IMR-90 (cell line): ENCODE data around the gene ZNF341. TPM values are rescaled to one million over a fixed set of nuclear protein-coding genes. Genes with fewer than 3 reads are reported as not detected.

Source experiments
- ATAC-seq: fragments of 200-7000 bp; cut with Tn5 transposase; 2 replicates; pipeline ENCODE4 v1.9.1; 2020; ENCODE audit warnings: low read depth, mild to moderate bottlenecking, moderate library complexity
- BruUV-seq: library from RNA; stranded (reverse); fragments of 400-500 nt; replicated peaks from 2 replicates; lab custom pipeline; 2021; lab: Mats Ljungman, UMichigan
- CTCF ChIA-PET: fragments of 300-600 bp; formaldehyde crosslinking; extraction: SDS; loops from one replicate; lab custom pipeline; 2021; ENCODE audit warnings: antibody characterized with exemption; lab: Yijun Ruan, JAX
- POLR2A ChIA-PET: fragments of 300-600 bp; sonication (Branson Sonifier 250); formaldehyde crosslinking; loops from one replicate; lab custom pipeline; 2022; ENCODE audit warnings: antibody characterized with exemption; ENCODE audit not compliant: unreplicated experiment; lab: Charles Lee
- DNase-seq: peaks from one replicate; pipeline ENCODE4 v3.0.0; 2013
- H2AFZ ChIP-seq: replicated peaks from 2 replicates; pipeline ENCODE3; 2013; ENCODE audit warnings: low read length, mild to moderate bottlenecking; ENCODE audit not compliant: poor library complexity
- H2AK5ac ChIP-seq: 2 replicates; pipeline ENCODE4 v1.6.1; 2013; ENCODE audit warnings: low read depth, low read length, inconsistent platforms
- H2AK9ac ChIP-seq: replicated peaks from 2 replicates; pipeline ENCODE3; 2013; ENCODE audit warnings: mild to moderate bottlenecking, low read depth, low read length, moderate library complexity; ENCODE audit not compliant: poor library complexity
- H2BK120ac ChIP-seq: 2 replicates; pipeline ENCODE4 v1.6.1; 2013; ENCODE audit warnings: low read depth, low read length, inconsistent platforms
- H2BK15ac ChIP-seq: 3 replicates; pipeline ENCODE4 v1.6.1; 2013; ENCODE audit warnings: low read depth, low read length, inconsistent platforms
- H2BK20ac ChIP-seq: 2 replicates; pipeline ENCODE4 v1.6.1; 2013; ENCODE audit warnings: low read depth, mild to moderate bottlenecking, inconsistent platforms, low read length, moderate library complexity
- H2BK5ac ChIP-seq: 2 replicates; pipeline ENCODE4 v1.6.1; 2013; ENCODE audit warnings: mild to moderate bottlenecking, low read depth, low read length, inconsistent platforms; ENCODE audit not compliant: poor library complexity, severe bottlenecking
- H3K14ac ChIP-seq: replicated peaks from 2 replicates; pipeline ENCODE4 v1.6.1; 2013; ENCODE audit warnings: low read depth, low read length, inconsistent platforms
- H3K18ac ChIP-seq: 2 replicates; pipeline ENCODE4 v1.6.1; 2013; ENCODE audit warnings: low read depth, low read length, control low read depth
- H3K23ac ChIP-seq: 2 replicates; pipeline ENCODE4 v1.6.1; 2013; ENCODE audit warnings: low read depth, low read length, inconsistent platforms
- H3K27ac ChIP-seq: 2 replicates; pipeline ENCODE4 v1.5.1; 2013; ENCODE audit warnings: mild to moderate bottlenecking, control low read depth, low read length; ENCODE audit not compliant: insufficient read depth
- H3K27me3 ChIP-seq: 2 replicates; pipeline ENCODE4 v1.6.1; 2013; ENCODE audit warnings: low read length; ENCODE audit not compliant: control insufficient read depth, insufficient read depth
- H3K36me3 ChIP-seq: 2 replicates; pipeline ENCODE4 v1.6.1; 2013; ENCODE audit warnings: low read length, mixed read lengths; ENCODE audit not compliant: control insufficient read depth, insufficient read depth
- H3K4ac ChIP-seq: 2 replicates; pipeline ENCODE4 v1.6.1; 2013; ENCODE audit warnings: low read depth, low read length, inconsistent platforms
- H3K4me1 ChIP-seq: 2 replicates; pipeline ENCODE4 v1.6.1; 2013; ENCODE audit warnings: low read length, mixed read lengths; ENCODE audit not compliant: control insufficient read depth, insufficient read depth
- H3K4me2 ChIP-seq: 2 replicates; pipeline ENCODE4 v1.6.1; 2013; ENCODE audit warnings: low read depth, mild to moderate bottlenecking, control low read depth, low read length, moderate library complexity
- H3K4me3 ChIP-seq: 2 replicates; pipeline ENCODE4 v1.5.1; 2013; ENCODE audit warnings: low read depth, mild to moderate bottlenecking, control low read depth, low read length, moderate library complexity; ENCODE audit not compliant: insufficient read depth
- H3K56ac ChIP-seq: 2 replicates; pipeline ENCODE4 v1.6.1; 2013; ENCODE audit warnings: low read length, inconsistent platforms; ENCODE audit not compliant: insufficient read depth; ENCODE audit errors: extremely low read depth
- H3K79me1 ChIP-seq, 2 experiments: 2 replicates each; pipeline ENCODE4 v1.6.1; 2013; ENCODE audit warnings: low read length in 2 of 2, inconsistent platforms in 1 of 2, low read depth in 1 of 2
- H3K9ac ChIP-seq: 2 replicates; pipeline ENCODE4 v1.6.1; 2013; ENCODE audit warnings: low read depth, low read length, control low read depth
- H3K9me1 ChIP-seq: 2 replicates; pipeline ENCODE4 v1.6.1; 2013; ENCODE audit warnings: low read length, inconsistent platforms; ENCODE audit not compliant: insufficient read depth
- H3K9me3 ChIP-seq: 2 replicates; pipeline ENCODE4 v1.6.1; 2013; ENCODE audit warnings: low read length; ENCODE audit not compliant: control insufficient read depth, insufficient read depth
- H4K20me1 ChIP-seq: 2 replicates; pipeline ENCODE4 v1.6.1; 2013; ENCODE audit warnings: low read length, inconsistent platforms; ENCODE audit not compliant: insufficient read depth
- H4K5ac ChIP-seq: 2 replicates; pipeline ENCODE4 v1.6.1; 2013; ENCODE audit warnings: mild to moderate bottlenecking, low read depth, low read length, control low read depth
- H4K8ac ChIP-seq, 2 experiments: 2 replicates each; pipeline ENCODE4 v1.6.1; 2013; ENCODE audit warnings: low read depth in 2 of 2, low read length in 2 of 2, control low read depth in 1 of 2, inconsistent platforms in 1 of 2
- H4K91ac ChIP-seq: 2 replicates; pipeline ENCODE4 v1.6.1; 2013; ENCODE audit warnings: low read depth, low read length, inconsistent platforms; ENCODE audit not compliant: insufficient read depth
- BHLHE40 ChIP-seq: fragments of 150-350 bp; IDR thresholded peaks from 2 replicates; pipeline ENCODE4 v1.6.1; 2016; ENCODE audit warnings: mild to moderate bottlenecking, low read depth, low read length
- CEBPB ChIP-seq: IDR thresholded peaks from 2 replicates; pipeline ENCODE4 v1.6.1; 2012; ENCODE audit warnings: low read depth, low read length, improper control_type of control experiment
- CHD1 ChIP-seq: IDR thresholded peaks from 2 replicates; pipeline ENCODE4 v1.6.1; 2012; ENCODE audit warnings: low read depth, low read length, improper control_type of control experiment
- ELK1 ChIP-seq: fragments of 150-350 bp; IDR thresholded peaks from 2 replicates; pipeline ENCODE4 v1.6.1; 2016; ENCODE audit warnings: low read depth, mild to moderate bottlenecking, low read length, moderate library complexity, borderline replicate concordance
- FOS ChIP-seq: fragments of 150-350 bp; IDR thresholded peaks from 2 replicates; pipeline ENCODE4 v1.6.1; 2016; ENCODE audit warnings: low read depth, low read length
- MAFK ChIP-seq: IDR thresholded peaks from 2 replicates; pipeline ENCODE4 v1.6.1; 2012; ENCODE audit warnings: low read depth, low read length, improper control_type of control experiment
- MAZ ChIP-seq: IDR thresholded peaks from 2 replicates; pipeline ENCODE4 v1.6.1; 2012; ENCODE audit warnings: low read depth, mild to moderate bottlenecking, low read length, improper control_type of control experiment, moderate library complexity, borderline replicate concordance
- MXI1 ChIP-seq: IDR thresholded peaks from 2 replicates; pipeline ENCODE4 v1.6.1; 2012; ENCODE audit warnings: low read depth, mild to moderate bottlenecking, low read length, moderate library complexity, borderline replicate concordance
- NFE2L2 ChIP-seq: fragments of 150-350 bp; IDR thresholded peaks from 2 replicates; pipeline ENCODE4 v1.6.1; 2016; ENCODE audit warnings: low read depth, mild to moderate bottlenecking, low read length
- POLR2A ChIP-seq: IDR thresholded peaks from 2 replicates; pipeline ENCODE4 v1.6.1; 2012; ENCODE audit warnings: mild to moderate bottlenecking, low read depth, low read length
- RAD21 ChIP-seq: IDR thresholded peaks from 2 replicates; pipeline ENCODE4 v1.6.1; 2012; ENCODE audit warnings: low read length, improper control_type of control experiment
- RCOR1 ChIP-seq: IDR thresholded peaks from 2 replicates; pipeline ENCODE4 v1.6.1; 2012; ENCODE audit warnings: mild to moderate bottlenecking, low read length, improper control_type of control experiment; ENCODE audit not compliant: insufficient replicate concordance
- RFX5 ChIP-seq: IDR thresholded peaks from 2 replicates; pipeline ENCODE4 v1.8.0; 2012; ENCODE audit warnings: low read depth, mild to moderate bottlenecking, low read length, moderate library complexity
- SMC3 ChIP-seq: fragments of 150-350 bp; IDR thresholded peaks from 2 replicates; pipeline ENCODE4 v1.6.1; 2016; ENCODE audit warnings: low read depth, mild to moderate bottlenecking, antibody characterized with exemption, low read length, moderate library complexity
- USF2 ChIP-seq: fragments of 150-350 bp; IDR thresholded peaks from 2 replicates; pipeline ENCODE4 v1.6.1; 2017; ENCODE audit warnings: mild to moderate bottlenecking, antibody characterized with exemption, low read length, low read depth
- WGBS, 2 experiments: methylation state at CpG; one replicate each; pipeline versions ENCODE4 v1.1.5 to v1.1.7; 2013; ENCODE audit warnings: missing lambda C conversion rate in 2 of 2; ENCODE audit not compliant: insufficient read length in 1 of 2; ENCODE audit errors: extremely low coverage in 2 of 2; 5-methylcytosine and 5-hydroxymethylcytosine counted together
- dilution Hi-C: fragments of 300-500 bp; cut with HindIII; formaldehyde crosslinking; loops from one replicate; pipeline ENCODE4 v1.14.3; 2018; ENCODE audit warnings: low sequenced_read_pairs; ENCODE audit not compliant: unreplicated experiment
- in situ Hi-C: fragments of 300-500 bp; cut with MboI; formaldehyde crosslinking; loops from 3 replicates; pipeline ENCODE4 v1.14.3; 2019; ENCODE audit warnings: low sequenced_read_pairs, inconsistent platforms, mixed read lengths
- intact Hi-C: fragments of 100-400 bp; cut with micrococcal nuclease; formaldehyde crosslinking; loops from 2 replicates; pipeline ENCODE4 v1.10.0; 2022
- polyA plus RNA-seq, 3 experiments: library from polyadenylated mRNA; depleted of rRNA; stranded (reverse); fragments of >200 nt; gene quantifications; 2 replicates each; pipeline ENCODE4 v1.2.3, GENCODE V29; 2012; ENCODE audit warnings: low replicate concordance in 1 of 3
- total RNA-seq: library from RNA; depleted of rRNA; stranded (reverse); fragments of >200 nt; gene quantifications from 2 replicates; pipeline ENCODE4 v1.2.3, GENCODE V29; 2012
- TF ChIP-seq, protein P1 (sequence below): conservative IDR thresholded peaks from 2 replicates; pipeline ENCODE4 v1.5.1; 2012; ENCODE audit warnings: mild to moderate bottlenecking, low read depth, low read length, improper control_type of control experiment

The ZNF341 gene
- total and polyA plus RNA-seq, 2 of the 4 experiments (the other 2 are of a cell fraction), result 1.1 to 3.4 TPM

DNA sequence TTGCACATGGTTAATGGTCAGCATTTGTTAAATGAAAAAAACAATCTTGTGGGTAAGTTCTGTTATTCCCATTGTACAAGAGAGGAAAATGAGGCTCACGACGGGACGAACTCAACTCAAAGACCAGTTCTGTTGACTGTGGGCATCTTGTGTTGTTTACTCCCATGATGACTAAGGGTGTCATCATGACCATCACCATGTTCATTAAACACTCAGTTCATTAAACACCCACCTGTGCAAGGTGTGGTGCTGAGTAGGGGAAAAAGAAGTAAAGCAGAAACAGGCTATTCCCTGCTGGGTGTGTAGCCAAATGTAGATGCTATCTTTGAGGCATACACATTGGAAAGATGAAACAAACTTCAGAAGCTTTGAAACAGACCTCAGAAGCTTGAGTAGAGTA is 83.9 kb downstream of the ZNF341 start:
- CTCF ChIA-PET, result no interaction called here
- BruUV-seq, result no TSS peak
- peaks cover 36 to 86% of the 10 kb centered on the region in 2 experiments for H3K79me1 ChIP-seq

More for the DNA sequence above, 83.9 kb downstream of the ZNF341 start:
- H2BK5ac ChIP-seq, result no peak overlapping the region
- no peak overlapping the region; the same call in 1 of the 2 replicates for H3K23ac ChIP-seq
- H4K91ac ChIP-seq, result no peak overlapping the region
- TF ChIP-seq BHLHE40, result no peak
- no peak for TF ChIP-seq POLR2A
- no peak for TF ChIP-seq CEBPB
- TF ChIP-seq, protein P1, sequence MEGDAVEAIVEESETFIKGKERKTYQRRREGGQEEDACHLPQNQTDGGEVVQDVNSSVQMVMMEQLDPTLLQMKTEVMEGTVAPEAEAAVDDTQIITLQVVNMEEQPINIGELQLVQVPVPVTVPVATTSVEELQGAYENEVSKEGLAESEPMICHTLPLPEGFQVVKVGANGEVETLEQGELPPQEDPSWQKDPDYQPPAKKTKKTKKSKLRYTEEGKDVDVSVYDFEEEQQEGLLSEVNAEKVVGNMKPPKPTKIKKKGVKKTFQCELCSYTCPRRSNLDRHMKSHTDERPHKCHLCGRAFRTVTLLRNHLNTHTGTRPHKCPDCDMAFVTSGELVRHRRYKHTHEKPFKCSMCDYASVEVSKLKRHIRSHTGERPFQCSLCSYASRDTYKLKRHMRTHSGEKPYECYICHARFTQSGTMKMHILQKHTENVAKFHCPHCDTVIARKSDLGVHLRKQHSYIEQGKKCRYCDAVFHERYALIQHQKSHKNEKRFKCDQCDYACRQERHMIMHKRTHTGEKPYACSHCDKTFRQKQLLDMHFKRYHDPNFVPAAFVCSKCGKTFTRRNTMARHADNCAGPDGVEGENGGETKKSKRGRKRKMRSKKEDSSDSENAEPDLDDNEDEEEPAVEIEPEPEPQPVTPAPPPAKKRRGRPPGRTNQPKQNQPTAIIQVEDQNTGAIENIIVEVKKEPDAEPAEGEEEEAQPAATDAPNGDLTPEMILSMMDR, result no peak
- TF ChIP-seq NFE2L2, result no peak
- TF ChIP-seq MAZ, result no peak
- no peak for TF ChIP-seq MXI1
- no peak for TF ChIP-seq CHD1
- no peak for TF ChIP-seq MAFK
- TF ChIP-seq USF2, result no peak
- TF ChIP-seq RFX5, result no peak
- TF ChIP-seq SMC3, result no peak
- no peak for TF ChIP-seq RCOR1
- no peak for TF ChIP-seq RAD21
- no peak for TF ChIP-seq ELK1
- TF ChIP-seq FOS, result no peak
- no peak overlapping the region for H3K18ac ChIP-seq
- no peak overlapping the region for H3K4me2 ChIP-seq
- no peak overlapping the region for H2AK5ac ChIP-seq
- H4K5ac ChIP-seq, result no peak overlapping the region
- H4K20me1 ChIP-seq, result peaks cover 88% of the 10 kb centered on the region
- H3K4ac ChIP-seq, result no peak overlapping the region
- no peaks in the 10 kb centered on the region for H3K27me3 ChIP-seq
- H3K14ac ChIP-seq, result no peak overlapping the region
- H3K4me3 ChIP-seq, result no peak overlapping the region
- H3K36me3 ChIP-seq, result peaks cover 3% of the 10 kb centered on the region
- H2AFZ ChIP-seq, result no peak overlapping the region
- dilution Hi-C loops (no loop called here), intact Hi-C loops (loop anchor here (10.0 kb wide), 1 partner anchor 151 kb away; the partner anchor contains the start of genes ACTL10 and C20orf144), in situ Hi-C loops (no loop called here)
- H2BK20ac ChIP-seq, result no peak overlapping the region
- H2BK120ac ChIP-seq, result no peak overlapping the region
- no peak for DNase-seq
- peaks cover 9% of the 10 kb centered on the region for H3K4me1 ChIP-seq
- WGBS, 2 experiments, result 90% methylated on average over 2 of the region's 3 CpGs; no CpG with 5 or more reads in 1 of the 2 experiments
- H3K27ac ChIP-seq, result no peak overlapping the region
- H3K9ac ChIP-seq, result no peak overlapping the region
- peaks cover 37% of the 10 kb centered on the region for H3K9me1 ChIP-seq
- POLR2A ChIA-PET, result no interaction called here
- no peak for ATAC-seq
- no peak overlapping the region for H2BK15ac ChIP-seq
- H3K9me3 ChIP-seq, result no peaks in the 10 kb centered on the region
- H3K56ac ChIP-seq, result no peak overlapping the region
- H2AK9ac ChIP-seq, result no peak overlapping the region
- H4K8ac ChIP-seq, result no peak overlapping the region
